Tibial nerve (tissue), 4 donors: ENCODE data around the gene NCAPD3. TPM values are rescaled to one million over a fixed set of nuclear protein-coding genes. Genes with fewer than 3 reads are reported as not detected.
"Not testable (repeated sequence)": the region's sequence is repeated elsewhere in the genome, so short reads cannot be mapped to it uniquely, and the experiment has no call there.

Experiments
- DNase-seq, 2 donors: peaks; one replicate each; pipeline ENCODE4 v3.0.0-alpha.2; 2019; ENCODE audit warnings: low spot score in 2 of 2
- H3K27ac ChIP-seq, 4 donors: fragments of 200-600 bp; sonication (generic) in 3 of 4; one replicate each; pipeline ENCODE4 v1.5.1; 2017 to 2019; ENCODE audit warnings: mild to moderate bottlenecking in 1 of 4
- H3K27me3 ChIP-seq, 2 donors: fragments of 200-600 bp; sonication (generic) in 1 of 2; one replicate each; pipeline versions ENCODE4 v1.5.1 to v1.6.0; 2017 to 2019
- H3K36me3 ChIP-seq, 3 donors: fragments of 200-600 bp; sonication (generic); one replicate each; pipeline ENCODE4 v1.5.1; 2018 to 2019
- H3K4me1 ChIP-seq, 4 donors: fragments of 200-600 bp; sonication (generic) in 3 of 4; one replicate each; pipeline ENCODE4 v1.5.1; 2017 to 2019
- H3K4me3 ChIP-seq, 4 donors: fragments of 200-600 bp; sonication (generic) in 3 of 4; one replicate each; pipeline ENCODE4 v1.5.1; 2017 to 2019; ENCODE audit warnings: mild to moderate bottlenecking in 1 of 4, moderate library complexity in 1 of 4
- H3K9me3 ChIP-seq, 4 donors: fragments of 200-600 bp; sonication (generic) in 3 of 4; one replicate each; pipeline ENCODE4 v1.5.1; 2017 to 2019
- CTCF ChIP-seq, 5 experiments: fragments of 200-600 bp in 3 of 5; fragments of 450-650 bp in 2 of 5; sonication (generic) in 3 of 5; IDR thresholded peaks; one replicate each; pipeline ENCODE4 v1.5.1; 2016 to 2019; ENCODE audit warnings: antibody characterized with exemption in 5 of 5, mild to moderate bottlenecking in 3 of 5, moderate library complexity in 2 of 5
- EP300 ChIP-seq, 2 donors: sonication (generic); formaldehyde crosslinking; IDR thresholded peaks; one replicate each; pipeline ENCODE4 v1.6.1; 2017; ENCODE audit warnings: antibody characterized with exemption in 2 of 2, mild to moderate bottlenecking in 1 of 2
- POLR2A ChIP-seq, 2 donors: fragments of 450-650 bp; IDR thresholded peaks; one replicate each; pipeline ENCODE4 v1.6.1; 2017; ENCODE audit warnings: antibody characterized with exemption in 2 of 2, mild to moderate bottlenecking in 2 of 2, moderate library complexity in 2 of 2
- WGBS, 2 donors: methylation state at CpG; one replicate each; pipeline ENCODE4 v1.1.5; 2018; 5-methylcytosine and 5-hydroxymethylcytosine counted together
- total RNA-seq, 4 donors: library from RNA; depleted of rRNA; stranded (reverse); fragments of >200 nt; gene quantifications; one replicate each; pipeline ENCODE4 v1.1.0, GENCODE V29; 2016

The NCAPD3 gene
- total RNA-seq, 4 donors from 2014 or later, result 8.2 to 14.7 (median 10.3) TPM

GRCh38 chr11:134120143-134120850, 103.5 kb downstream of the NCAPD3 start:
- TF ChIP-seq EP300 (IDR thresholded peaks at IDR 0.05) (peak; percentile 76 to 89), CTCF (IDR thresholded peaks at IDR 0.05) (no peak), POLR2A (IDR thresholded peaks at IDR 0.05) (peak in 1 of 2 donors; percentile 54)
- no peaks in the 10 kb centered on the region for H3K27me3 ChIP-seq
- peak overlapping the region in 3 of 4 donors; percentile 10 to 25 (median 13) for H3K4me3 ChIP-seq
- H3K27ac ChIP-seq, result peak overlapping the region; percentile 71 to 92 (median 83)
- peak in 1 of 2 donors; percentile 66 for DNase-seq
- peaks cover 0 to 61% (median 21%) of the 10 kb centered on the region in 4 donors for H3K4me1 ChIP-seq
- no peaks in the 10 kb centered on the region for H3K36me3 ChIP-seq
- H3K9me3 ChIP-seq, result no peaks in the 10 kb centered on the region
- 12 to 22% methylated on average over 13 of the region's 13 CpGs for WGBS, 2 donors

GRCh38 chr11:134119094-134119493, 104.7 kb downstream of the NCAPD3 start:
- no peaks in the 10 kb centered on the region for H3K27me3 ChIP-seq
- peak overlapping the region; percentile 71 to 92 (median 83) for H3K27ac ChIP-seq
- H3K4me1 ChIP-seq, result peaks cover 0 to 51% (median 21%) of the 10 kb centered on the region in 4 donors
- 83 to 88% methylated on average over 3 of the region's 3 CpGs for WGBS, 2 donors
- H3K4me3 ChIP-seq, result no peak overlapping the region
- no peak for DNase-seq
- TF ChIP-seq CTCF (IDR thresholded peaks at IDR 0.05), result no peak
- no peak for TF ChIP-seq POLR2A (IDR thresholded peaks at IDR 0.05)
- TF ChIP-seq EP300 (IDR thresholded peaks at IDR 0.05), result no peak
- no peaks in the 10 kb centered on the region for H3K9me3 ChIP-seq
- H3K36me3 ChIP-seq, result no peaks in the 10 kb centered on the region

GRCh38 chr11:134118006-134118405, 105.8 kb downstream of the NCAPD3 start:
- Histone ChIP-seq H3K4me1 (peaks cover 0 to 44% (median 21%) of the 10 kb centered on the region in 4 donors), H3K36me3 (no peaks in the 10 kb centered on the region), H3K27ac (peak overlapping the region in 1 of 4 donors; percentile 91), H3K27me3 (no peaks in the 10 kb centered on the region), H3K9me3 (no peaks in the 10 kb centered on the region), H3K4me3 (no peak overlapping the region)
- no peak for TF ChIP-seq POLR2A (IDR thresholded peaks at IDR 0.05)
- TF ChIP-seq CTCF (IDR thresholded peaks at IDR 0.05), result no peak
- TF ChIP-seq EP300 (IDR thresholded peaks at IDR 0.05), result no peak
- no peak for DNase-seq

- Histone ChIP-seq H3K4me1 (peaks cover 0 to 26% (median 7%) of the 10 kb centered on the region in 4 donors), H3K4me3 (no peak overlapping the region), H3K27ac (no peak overlapping the region), H3K36me3 (peaks cover 0 to 7% (median 0%) of the 10 kb centered on the region in 3 donors), H3K9me3 (no peaks in the 10 kb centered on the region), H3K27me3 (no peaks in the 10 kb centered on the region)
- TF ChIP-seq CTCF (IDR thresholded peaks at IDR 0.05), result no peak
- TF ChIP-seq POLR2A (IDR thresholded peaks at IDR 0.05), result no peak
- TF ChIP-seq EP300 (IDR thresholded peaks at IDR 0.05), result no peak
- DNase-seq, result no peak
- WGBS, 2 donors, result 88 to 91% methylated on average over 1 of the region's 1 CpG
Measured at GRCh38 chr11:134116210-134116609, 107.6 kb downstream of the NCAPD3 start.

- not testable (repeated sequence) for H3K4me1 ChIP-seq, H3K36me3 ChIP-seq, H3K4me3 ChIP-seq, H3K27ac ChIP-seq, H3K27me3 ChIP-seq, DNase-seq
- WGBS, 2 donors, result 100% methylated on average over 1 of the region's 1 CpG; no CpG with 5 or more reads in 1 of the 2 donors
- H3K9me3 ChIP-seq, result peaks cover 0 to 11% (median under 1%) of the 10 kb centered on the region in 4 donors
Measured at GRCh38 chr11:134113787-134114186, 110.0 kb downstream of the NCAPD3 start.
